ENCODE measurements around the gene KREMEN1.

KREMEN1 gene

DNA sequence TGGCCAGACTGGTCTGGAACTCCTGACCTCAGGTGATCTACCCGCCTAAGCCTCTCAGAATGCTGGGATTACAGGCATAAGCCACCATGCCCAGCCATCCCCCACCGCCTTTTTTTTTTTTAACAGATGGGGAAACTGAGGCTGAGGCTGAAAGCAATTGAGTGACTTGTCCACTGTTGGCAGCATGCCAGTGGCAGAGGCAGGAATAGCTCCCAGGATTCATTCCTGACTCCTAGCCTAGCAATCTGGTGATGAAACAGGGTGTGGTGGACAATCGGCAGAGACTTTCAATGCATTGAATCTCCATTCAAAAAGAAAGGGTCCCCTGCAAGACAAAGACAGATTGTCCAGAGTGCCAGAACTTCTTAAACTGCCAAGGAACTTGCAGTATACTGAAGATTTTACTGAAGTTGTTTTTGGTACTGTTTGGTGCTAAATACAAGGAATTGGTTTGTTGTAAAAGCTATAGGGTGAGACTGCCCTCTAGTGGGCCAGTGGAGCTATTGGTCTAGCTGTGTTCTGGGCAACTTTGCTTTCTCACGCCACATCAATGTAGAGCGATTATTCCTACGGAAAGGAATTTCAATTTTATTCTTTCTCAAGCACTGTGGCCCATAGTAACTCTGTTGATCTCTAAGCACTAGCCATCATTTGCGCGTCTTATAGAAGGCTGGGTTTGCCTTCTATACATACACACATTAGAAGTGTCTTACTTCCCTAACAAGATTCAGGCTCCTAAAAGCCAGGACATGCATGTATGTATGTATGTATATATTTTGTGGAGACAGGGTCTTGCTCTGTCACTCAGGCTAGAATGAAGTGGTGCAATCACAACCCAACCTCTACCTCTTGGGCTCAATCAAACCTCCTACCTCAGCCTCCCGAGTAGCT lies 32.2 kb upstream of the KREMEN1 start:
- no peak overlapping the region for H3K4me3 ChIP-seq (ENCODE audit: low read depth in 1 of 2, low read length in 2 of 2)
- TF ChIP-seq, protein P1, sequence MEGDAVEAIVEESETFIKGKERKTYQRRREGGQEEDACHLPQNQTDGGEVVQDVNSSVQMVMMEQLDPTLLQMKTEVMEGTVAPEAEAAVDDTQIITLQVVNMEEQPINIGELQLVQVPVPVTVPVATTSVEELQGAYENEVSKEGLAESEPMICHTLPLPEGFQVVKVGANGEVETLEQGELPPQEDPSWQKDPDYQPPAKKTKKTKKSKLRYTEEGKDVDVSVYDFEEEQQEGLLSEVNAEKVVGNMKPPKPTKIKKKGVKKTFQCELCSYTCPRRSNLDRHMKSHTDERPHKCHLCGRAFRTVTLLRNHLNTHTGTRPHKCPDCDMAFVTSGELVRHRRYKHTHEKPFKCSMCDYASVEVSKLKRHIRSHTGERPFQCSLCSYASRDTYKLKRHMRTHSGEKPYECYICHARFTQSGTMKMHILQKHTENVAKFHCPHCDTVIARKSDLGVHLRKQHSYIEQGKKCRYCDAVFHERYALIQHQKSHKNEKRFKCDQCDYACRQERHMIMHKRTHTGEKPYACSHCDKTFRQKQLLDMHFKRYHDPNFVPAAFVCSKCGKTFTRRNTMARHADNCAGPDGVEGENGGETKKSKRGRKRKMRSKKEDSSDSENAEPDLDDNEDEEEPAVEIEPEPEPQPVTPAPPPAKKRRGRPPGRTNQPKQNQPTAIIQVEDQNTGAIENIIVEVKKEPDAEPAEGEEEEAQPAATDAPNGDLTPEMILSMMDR (IDR thresholded peaks at IDR 0.05; ENCODE audit: borderline replicate concordance, extremely low read depth, low read length, poor library complexity, severe bottlenecking), result peak; percentile 97
- no peak for TF ChIP-seq EZH2 (IDR thresholded peaks at IDR 0.05; ENCODE audit: borderline replicate concordance, low read depth, low read length, severe bottlenecking)
- DNase-seq (peak; percentile 70), ATAC-seq (ENCODE audit: insufficient read depth, low read depth) (peak; percentile 88)
- no peaks in the 10 kb centered on the region for H3K9me3 ChIP-seq (ENCODE audit: insufficient read depth, low read length, severe bottlenecking)
- no peaks in the 10 kb centered on the region for H3K27me3 ChIP-seq (ENCODE audit: insufficient read depth, low read length, poor library complexity)
- H4K20me1 ChIP-seq (ENCODE audit: insufficient read depth, low read length), result peaks cover 22% of the 10 kb centered on the region; the same call in 1 of the 2 replicates
- H3K27ac ChIP-seq (ENCODE audit: low read length), result no peak overlapping the region
- no peak overlapping the region for H2AFZ ChIP-seq (ENCODE audit: low read depth, low read length)
- peaks cover 5% of the 10 kb centered on the region for H3K4me1 ChIP-seq (ENCODE audit: insufficient read depth, low read length)
- H3K36me3 ChIP-seq (ENCODE audit: insufficient read depth, low read length), result no peaks in the 10 kb centered on the region
- H3K9ac ChIP-seq (ENCODE audit: low read depth, low read length), result no peak overlapping the region
- H3K79me2 ChIP-seq (ENCODE audit: insufficient read depth, low read length), result no peaks in the 10 kb centered on the region
- no peak overlapping the region for H3K4me2 ChIP-seq (ENCODE audit: insufficient read depth, low read length)

GRCh38 chr22:29041408-29041807 lies 31.4 kb upstream of the KREMEN1 start:
- no peak for DNase-seq
- Histone ChIP-seq H4K20me1 (ENCODE audit: insufficient read depth, low read length) (peaks cover 22% of the 10 kb centered on the region; the same call in 1 of the 2 replicates), H3K4me2 (ENCODE audit: insufficient read depth, low read length) (no peak overlapping the region)

DNA sequence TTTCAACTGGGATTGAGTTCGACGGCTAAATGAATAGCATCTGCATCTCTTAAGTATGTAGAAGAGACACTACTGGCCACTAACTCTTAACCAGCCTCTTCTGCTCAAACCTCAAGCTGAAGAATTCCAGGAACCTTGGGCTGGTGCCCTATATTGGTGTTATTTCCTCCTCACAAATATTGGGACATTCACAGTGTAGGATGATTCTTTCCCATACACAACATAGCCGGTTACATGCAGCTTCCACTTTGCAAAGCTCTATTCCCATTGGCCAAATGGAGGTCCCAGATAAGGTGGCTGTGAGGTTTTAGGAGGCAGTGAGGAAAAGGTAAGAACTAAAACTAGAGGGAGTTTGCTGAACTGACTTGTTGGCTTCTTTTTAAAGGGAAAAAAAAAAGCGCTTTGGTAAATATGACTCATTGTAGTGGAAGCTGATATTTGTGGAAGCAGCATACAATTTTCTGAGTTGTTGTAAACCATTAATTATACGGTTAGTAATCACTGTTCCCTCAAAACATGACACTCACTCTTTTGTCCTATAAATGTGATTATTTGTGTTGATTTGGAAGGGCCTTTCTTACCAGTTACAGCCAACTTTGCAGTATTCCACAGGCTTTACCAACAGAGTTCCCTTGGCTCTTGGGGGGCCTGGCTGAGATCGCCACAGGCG lies 28.8 kb upstream of the KREMEN1 start:
- H3K4me3 ChIP-seq (ENCODE audit: low read depth in 1 of 2, low read length in 2 of 2), result no peak overlapping the region
- H3K36me3 ChIP-seq (ENCODE audit: insufficient read depth, low read length), result peaks cover 15% of the 10 kb centered on the region
- TF ChIP-seq EZH2 (IDR thresholded peaks at IDR 0.05; ENCODE audit: borderline replicate concordance, low read depth, low read length, severe bottlenecking), result no peak
- TF ChIP-seq, protein P1 (IDR thresholded peaks at IDR 0.05; ENCODE audit: borderline replicate concordance, extremely low read depth, low read length, poor library complexity, severe bottlenecking), result no peak
- H3K9ac ChIP-seq (ENCODE audit: low read depth, low read length), result no peak overlapping the region
- DNase-seq, result no peak
- peaks cover 13% of the 10 kb centered on the region; the same call in 1 of the 2 replicates for H4K20me1 ChIP-seq (ENCODE audit: insufficient read depth, low read length)
- H3K9me3 ChIP-seq (ENCODE audit: insufficient read depth, low read length, severe bottlenecking), result no peaks in the 10 kb centered on the region
- H3K79me2 ChIP-seq (ENCODE audit: insufficient read depth, low read length), result no peaks in the 10 kb centered on the region
- H3K4me1 ChIP-seq (ENCODE audit: insufficient read depth, low read length), result peaks cover 5% of the 10 kb centered on the region
- no peak overlapping the region for H2AFZ ChIP-seq (ENCODE audit: low read depth, low read length)
- H3K27me3 ChIP-seq (ENCODE audit: insufficient read depth, low read length, poor library complexity), result no peaks in the 10 kb centered on the region
- ATAC-seq (ENCODE audit: insufficient read depth, low read depth), result no peak
- H3K4me2 ChIP-seq (ENCODE audit: insufficient read depth, low read length), result no peak overlapping the region
- no peak overlapping the region for H3K27ac ChIP-seq (ENCODE audit: low read length)

More at GRCh38 chr22:29041408-29041807, 31.4 kb upstream of the KREMEN1 start:
- H3K4me1 ChIP-seq (ENCODE audit: insufficient read depth, low read length), result peaks cover 5% of the 10 kb centered on the region
- no peak overlapping the region for H3K27ac ChIP-seq (ENCODE audit: low read length)
- no peak overlapping the region for H3K4me3 ChIP-seq (ENCODE audit: low read depth in 1 of 2, low read length in 2 of 2)
- H3K27me3 ChIP-seq (ENCODE audit: insufficient read depth, low read length, poor library complexity), result no peaks in the 10 kb centered on the region
- ATAC-seq (ENCODE audit: insufficient read depth, low read depth), result no peak
- H3K9ac ChIP-seq (ENCODE audit: low read depth, low read length), result no peak overlapping the region
- no peaks in the 10 kb centered on the region for H3K36me3 ChIP-seq (ENCODE audit: insufficient read depth, low read length)
- no peaks in the 10 kb centered on the region for H3K9me3 ChIP-seq (ENCODE audit: insufficient read depth, low read length, severe bottlenecking)
- no peak overlapping the region for H2AFZ ChIP-seq (ENCODE audit: low read depth, low read length)
- no peaks in the 10 kb centered on the region for H3K79me2 ChIP-seq (ENCODE audit: insufficient read depth, low read length)
- no peak for TF ChIP-seq EZH2 (IDR thresholded peaks at IDR 0.05; ENCODE audit: borderline replicate concordance, low read depth, low read length, severe bottlenecking)
- TF ChIP-seq, protein P1 (IDR thresholded peaks at IDR 0.05; ENCODE audit: borderline replicate concordance, extremely low read depth, low read length, poor library complexity, severe bottlenecking), result no peak

All from DND-41 (cell line).